ENCODE results near the gene FRYL.

Gene FRYL

DNA sequence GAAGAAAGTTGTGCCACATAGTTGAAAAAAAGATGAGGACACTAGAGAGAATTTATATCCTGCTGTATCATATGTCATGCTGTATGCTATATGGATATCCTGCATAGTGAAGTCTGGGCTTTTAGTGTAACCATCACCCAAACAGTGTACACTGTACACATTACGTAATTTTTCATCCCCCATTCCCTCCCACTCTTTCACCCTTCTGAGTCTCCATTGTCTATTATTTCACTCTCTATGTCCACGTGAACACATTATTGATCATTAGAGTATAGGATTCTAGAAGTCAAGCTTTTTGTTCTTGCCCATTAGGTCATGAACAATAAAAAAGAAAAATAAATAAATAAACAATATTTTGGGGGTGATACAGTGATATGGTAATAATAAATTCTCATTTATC, 18.0 kb upstream of the FRYL start:
- Histone ChIP-seq H3K36me3 (no peaks in the 10 kb centered on the region), H3K27me3 (ENCODE audit: insufficient read depth, low read depth, severe bottlenecking) (no peaks in the 10 kb centered on the region), H3K9me3 (ENCODE audit: severe bottlenecking) (no peaks in the 10 kb centered on the region), H3K4me3 (ENCODE audit: low read depth, low read length) (no peak overlapping the region), H3K27ac (no peak overlapping the region)
- no peak for DNase-seq
- TF ChIP-seq, protein P1, sequence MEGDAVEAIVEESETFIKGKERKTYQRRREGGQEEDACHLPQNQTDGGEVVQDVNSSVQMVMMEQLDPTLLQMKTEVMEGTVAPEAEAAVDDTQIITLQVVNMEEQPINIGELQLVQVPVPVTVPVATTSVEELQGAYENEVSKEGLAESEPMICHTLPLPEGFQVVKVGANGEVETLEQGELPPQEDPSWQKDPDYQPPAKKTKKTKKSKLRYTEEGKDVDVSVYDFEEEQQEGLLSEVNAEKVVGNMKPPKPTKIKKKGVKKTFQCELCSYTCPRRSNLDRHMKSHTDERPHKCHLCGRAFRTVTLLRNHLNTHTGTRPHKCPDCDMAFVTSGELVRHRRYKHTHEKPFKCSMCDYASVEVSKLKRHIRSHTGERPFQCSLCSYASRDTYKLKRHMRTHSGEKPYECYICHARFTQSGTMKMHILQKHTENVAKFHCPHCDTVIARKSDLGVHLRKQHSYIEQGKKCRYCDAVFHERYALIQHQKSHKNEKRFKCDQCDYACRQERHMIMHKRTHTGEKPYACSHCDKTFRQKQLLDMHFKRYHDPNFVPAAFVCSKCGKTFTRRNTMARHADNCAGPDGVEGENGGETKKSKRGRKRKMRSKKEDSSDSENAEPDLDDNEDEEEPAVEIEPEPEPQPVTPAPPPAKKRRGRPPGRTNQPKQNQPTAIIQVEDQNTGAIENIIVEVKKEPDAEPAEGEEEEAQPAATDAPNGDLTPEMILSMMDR (IDR thresholded peaks at IDR 0.05; ENCODE audit: low read depth, low read length): no peak

DNA sequence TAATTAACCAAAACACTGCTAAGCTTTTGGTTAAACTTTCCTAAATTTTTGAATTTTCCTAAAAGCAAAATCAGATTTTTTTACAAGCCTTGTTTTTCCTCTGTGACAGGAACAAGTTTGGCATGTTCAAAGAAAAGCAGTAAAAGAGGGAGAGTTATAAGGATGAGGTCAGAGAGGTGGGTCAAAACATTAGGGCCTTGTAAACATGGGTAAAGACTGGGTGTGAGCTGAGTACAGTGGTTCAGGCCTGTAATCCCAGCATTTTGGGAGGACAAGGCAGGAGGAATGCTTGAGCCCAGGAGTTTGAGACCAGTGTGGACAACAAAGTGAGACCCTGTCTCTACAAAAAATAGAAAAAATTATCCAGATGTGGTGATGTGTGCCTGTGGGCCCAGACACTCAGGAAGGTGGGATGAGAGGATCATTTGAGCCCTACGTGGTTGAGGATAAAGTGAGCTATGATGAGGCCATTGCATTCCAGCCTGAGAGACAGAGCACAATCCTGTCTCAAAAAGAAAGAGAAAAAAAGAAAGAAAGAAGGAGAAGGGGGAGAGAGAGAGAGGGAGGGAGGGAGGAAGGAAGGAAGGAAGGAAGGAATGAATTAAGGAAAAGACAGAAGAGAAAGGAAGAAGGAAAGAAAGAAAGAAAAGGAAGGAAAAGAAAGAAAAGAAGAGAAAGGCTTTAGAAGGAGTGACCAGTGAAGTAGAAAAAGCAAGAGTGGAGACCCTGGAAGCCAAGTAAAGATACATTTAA, 17.0 kb upstream of the FRYL start:
- no peak overlapping the region for H3K27ac ChIP-seq
- H3K9me3 ChIP-seq (ENCODE audit: severe bottlenecking): no peaks in the 10 kb centered on the region
- no peak overlapping the region for H3K4me3 ChIP-seq (ENCODE audit: low read depth, low read length)
- no peak for DNase-seq
- no peaks in the 10 kb centered on the region for H3K36me3 ChIP-seq
- TF ChIP-seq, protein P1 (IDR thresholded peaks at IDR 0.05; ENCODE audit: low read depth, low read length): no peak
- H3K27me3 ChIP-seq (ENCODE audit: insufficient read depth, low read depth, severe bottlenecking): no peaks in the 10 kb centered on the region

DNA sequence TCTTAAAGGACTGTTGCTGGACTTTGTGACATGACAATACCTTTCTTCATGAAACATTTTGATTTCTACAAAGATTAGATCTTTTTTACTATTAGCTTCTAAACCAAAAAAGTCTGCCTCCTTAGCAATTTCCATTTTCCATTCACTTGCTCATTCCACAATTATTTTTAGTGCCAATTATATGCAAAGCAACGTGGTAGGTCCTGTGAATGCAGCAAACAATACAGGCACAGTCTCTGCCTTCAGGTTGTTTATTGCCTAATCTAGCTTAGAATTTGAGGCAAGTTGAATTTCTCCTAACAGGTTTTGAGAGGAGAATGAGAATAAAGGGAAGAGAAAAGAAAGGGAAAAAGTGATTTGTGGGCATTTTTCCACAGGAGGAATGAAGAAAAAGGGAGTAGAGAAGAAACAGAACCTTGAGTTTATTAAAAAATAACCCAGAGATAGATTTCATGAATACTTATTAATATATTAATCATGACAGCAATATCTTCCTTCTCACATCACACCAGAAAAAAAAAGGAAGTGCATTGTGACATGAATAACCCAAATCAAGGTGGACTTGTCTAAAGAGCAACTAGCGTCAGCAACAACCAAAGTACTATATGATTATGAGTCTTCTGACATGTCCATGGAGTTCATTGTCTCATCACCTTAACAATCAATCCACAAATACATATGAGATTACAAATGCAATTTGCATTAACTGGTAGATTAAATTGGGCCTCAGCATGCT, 16.3 kb upstream of the FRYL start:
- TF ChIP-seq, protein P1 (IDR thresholded peaks at IDR 0.05; ENCODE audit: low read depth, low read length): no peak
- Histone ChIP-seq H3K36me3 (no peaks in the 10 kb centered on the region), H3K4me3 (ENCODE audit: low read depth, low read length) (no peak overlapping the region), H3K27me3 (ENCODE audit: insufficient read depth, low read depth, severe bottlenecking) (no peaks in the 10 kb centered on the region), H3K27ac (no peak overlapping the region), H3K9me3 (ENCODE audit: severe bottlenecking) (no peaks in the 10 kb centered on the region)
- DNase-seq: no peak

DNA sequence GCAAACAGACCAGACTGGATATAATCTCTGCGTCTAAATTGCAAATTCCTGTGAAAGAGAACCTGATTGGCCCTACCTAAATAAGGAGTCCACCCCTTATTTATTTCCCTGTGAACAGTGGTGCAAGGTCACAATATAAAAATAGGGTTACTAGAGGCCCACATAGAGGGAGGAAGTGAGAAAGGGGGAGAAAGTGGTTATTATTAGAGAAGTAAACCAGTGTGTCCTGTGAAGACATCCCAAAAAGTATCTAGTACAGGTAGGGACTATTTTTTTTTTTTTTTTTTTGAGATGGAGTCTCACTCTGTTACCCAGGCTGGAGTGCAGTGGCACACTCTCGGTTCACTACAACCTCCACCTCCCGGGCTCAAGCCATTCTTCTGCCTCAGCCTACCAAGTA, 15.0 kb upstream of the FRYL start:
- Histone ChIP-seq H3K36me3 (no peaks in the 10 kb centered on the region), H3K9me3 (ENCODE audit: severe bottlenecking) (no peaks in the 10 kb centered on the region), H3K4me3 (ENCODE audit: low read depth, low read length) (no peak overlapping the region), H3K27ac (no peak overlapping the region), H3K27me3 (ENCODE audit: insufficient read depth, low read depth, severe bottlenecking) (no peaks in the 10 kb centered on the region)
- no peak for DNase-seq
- TF ChIP-seq, protein P1 (IDR thresholded peaks at IDR 0.05; ENCODE audit: low read depth, low read length): no peak

DNA sequence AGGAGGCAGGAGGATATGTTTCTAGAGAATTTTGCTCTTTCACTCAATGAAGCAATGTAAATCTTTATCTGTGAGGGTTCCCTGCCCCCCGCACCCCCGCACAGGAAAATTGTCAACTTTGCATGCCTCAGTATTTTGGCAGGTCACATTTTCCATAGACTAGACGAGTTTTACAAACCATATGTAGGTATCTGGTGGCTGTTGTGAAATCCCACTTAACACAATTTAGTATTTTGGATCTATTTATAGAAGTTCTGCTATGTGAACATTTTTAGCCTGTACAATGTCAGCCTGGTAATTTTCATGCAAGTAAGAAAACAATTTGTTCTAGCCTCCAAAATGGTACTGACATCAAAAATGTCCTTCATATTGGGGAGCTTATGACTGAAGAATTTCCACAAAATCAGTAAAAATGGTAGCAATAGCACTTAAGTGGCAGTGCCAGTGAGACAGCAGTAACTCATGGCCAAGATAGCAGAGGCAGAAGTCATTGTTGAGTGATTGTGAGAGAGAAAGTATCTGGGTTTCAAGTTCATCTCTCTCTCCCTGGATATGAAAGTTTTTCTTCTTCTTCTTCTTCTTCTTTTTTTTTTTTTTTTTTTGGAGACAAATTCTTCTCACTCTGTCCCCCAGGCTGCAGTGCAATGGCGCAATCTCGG, 12.4 kb upstream of the FRYL start:
- no peaks in the 10 kb centered on the region for H3K9me3 ChIP-seq (ENCODE audit: severe bottlenecking)
- no peak overlapping the region for H3K4me3 ChIP-seq (ENCODE audit: low read depth, low read length)

More for the DNA sequence above, 12.4 kb upstream of the FRYL start:
- Histone ChIP-seq H3K36me3 (no peaks in the 10 kb centered on the region), H3K27ac (no peak overlapping the region), H3K27me3 (ENCODE audit: insufficient read depth, low read depth, severe bottlenecking) (no peaks in the 10 kb centered on the region)
- TF ChIP-seq, protein P1 (IDR thresholded peaks at IDR 0.05; ENCODE audit: low read depth, low read length): no peak
- no peak for DNase-seq

All from WERI-Rb-1 (cell line).